Epithelial cell of proximal tubule (primary cell): Measurements from ENCODE around the gene NUP160. TPM values are rescaled to one million over a fixed set of nuclear protein-coding genes. Genes with fewer than 3 reads are reported as not detected.
"Not testable (repeated sequence)": the region's sequence is repeated elsewhere in the genome, so short reads cannot be mapped to it uniquely, and the experiment has no call there.

ENCODE experiments used
- DNase-seq: peaks from one replicate; pipeline ENCODE4 v3.0.0-alpha.2; 2011; ENCODE audit warnings: low read depth
- H3K4me3 ChIP-seq: 2 replicates; pipeline ENCODE4 v1.5.1; 2011; ENCODE audit warnings: low read depth, mild to moderate bottlenecking, low read length
- CTCF ChIP-seq: conservative IDR thresholded peaks from 2 replicates; pipeline ENCODE4 v1.5.1; 2012; ENCODE audit warnings: low read depth, mild to moderate bottlenecking, low read length
- total RNA-seq: library from RNA; depleted of rRNA; stranded (reverse); fragments of >200 nt; gene quantifications from 2 replicates; pipeline ENCODE4 v1.2.3, GENCODE V29; 2015

NUP160 gene
- total RNA-seq, 1 donor from 2014 or later: 12.3 TPM

GRCh38 chr11:47828284-47828683 lies 19.9 kb downstream of the NUP160 start:
- no peak for TF ChIP-seq CTCF
- no peak overlapping the region for H3K4me3 ChIP-seq
- DNase-seq: no peak

- not testable (repeated sequence) for DNase-seq, H3K4me3 ChIP-seq
Observed at GRCh38 chr11:47822664-47823063, 25.5 kb downstream of the NUP160 start.

GRCh38 chr11:47819743-47820142 lies 28.4 kb downstream of the NUP160 start:
- TF ChIP-seq CTCF: no peak
- no peak overlapping the region for H3K4me3 ChIP-seq
- DNase-seq: no peak

GRCh38 chr11:47800759-47801158 lies 47.4 kb downstream of the NUP160 start:
- no peak for TF ChIP-seq CTCF
- no peak for DNase-seq
- no peak overlapping the region for H3K4me3 ChIP-seq

GRCh38 chr11:47797633-47798032 lies 50.5 kb downstream of the NUP160 start:
- no peak for DNase-seq
- no peak overlapping the region for H3K4me3 ChIP-seq
- TF ChIP-seq CTCF: no peak

- no peak overlapping the region for H3K4me3 ChIP-seq
- DNase-seq: no peak
- TF ChIP-seq CTCF: no peak
Observed at GRCh38 chr11:47791774-47792430, 56.2 kb downstream of the NUP160 start.

GRCh38 chr11:47790017-47790416 lies 58.1 kb downstream of the NUP160 start:
- not testable (repeated sequence) for DNase-seq, H3K4me3 ChIP-seq

GRCh38 chr11:47788181-47788580 lies 60.0 kb downstream of the NUP160 start:
- no peak for DNase-seq
- TF ChIP-seq CTCF: no peak
- H3K4me3 ChIP-seq: no peak overlapping the region
